ENCODE results near the gene PIP4K2C.

The PIP4K2C gene

DNA sequence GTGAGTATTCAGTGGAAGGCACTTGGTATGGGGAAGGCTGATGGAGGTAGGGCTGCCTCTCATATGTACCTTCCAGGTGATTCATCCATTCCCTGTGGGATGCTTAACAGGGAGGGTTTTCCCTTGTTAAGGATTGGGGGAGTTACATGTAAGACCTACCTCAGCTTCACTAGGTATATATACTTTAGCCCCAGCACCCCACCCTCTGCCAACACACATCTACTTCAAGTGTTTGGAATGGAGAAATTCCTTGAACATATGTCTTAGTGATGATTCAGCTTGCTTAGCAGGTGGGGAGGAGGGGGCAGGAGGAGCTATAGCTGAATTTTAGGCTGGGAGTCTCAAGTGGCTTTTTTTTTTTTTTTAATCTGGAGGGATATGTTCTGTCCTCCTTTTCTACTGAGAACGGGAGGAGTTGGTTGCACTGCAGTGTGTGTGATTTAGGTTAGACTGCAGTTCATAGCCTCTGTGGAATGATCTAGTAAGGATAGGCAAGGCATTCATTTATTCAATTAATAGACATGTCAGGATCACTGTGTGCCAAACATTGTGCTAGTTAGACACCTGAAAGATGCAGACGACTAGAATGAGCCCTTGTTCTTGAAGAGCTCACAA is 1.7 kb downstream of the PIP4K2C start:
- CTCF ChIA-PET, result interaction anchor here (0.9 to 2.5 kb wide), 3 partner anchors 10 to 30 kb away, joined by 3 to 16 read pairs (median 4); no protein-coding TSS in a partner anchor
- no peak for DNase-seq (ENCODE audit: extremely low spot score)
- POLR2A ChIA-PET, result interaction anchor here (1.2 to 4.8 kb wide), 2 partner anchors 20 to 152 kb away, joined by 3 to 41 read pairs; partner anchors contain the start of genes ARHGEF25 and TSPAN31
- TF ChIP-seq SP1 (IDR thresholded peaks at IDR 0.05), result no peak
- no peak for TF ChIP-seq ZNF384 (IDR thresholded peaks at IDR 0.05)
- no peak for TF ChIP-seq SUZ12 (IDR thresholded peaks at IDR 0.05)
- no peak for TF ChIP-seq FOXK2 (IDR thresholded peaks at IDR 0.05)
- no peak for TF ChIP-seq ARNT (IDR thresholded peaks at IDR 0.05)
- TF ChIP-seq, protein P1, sequence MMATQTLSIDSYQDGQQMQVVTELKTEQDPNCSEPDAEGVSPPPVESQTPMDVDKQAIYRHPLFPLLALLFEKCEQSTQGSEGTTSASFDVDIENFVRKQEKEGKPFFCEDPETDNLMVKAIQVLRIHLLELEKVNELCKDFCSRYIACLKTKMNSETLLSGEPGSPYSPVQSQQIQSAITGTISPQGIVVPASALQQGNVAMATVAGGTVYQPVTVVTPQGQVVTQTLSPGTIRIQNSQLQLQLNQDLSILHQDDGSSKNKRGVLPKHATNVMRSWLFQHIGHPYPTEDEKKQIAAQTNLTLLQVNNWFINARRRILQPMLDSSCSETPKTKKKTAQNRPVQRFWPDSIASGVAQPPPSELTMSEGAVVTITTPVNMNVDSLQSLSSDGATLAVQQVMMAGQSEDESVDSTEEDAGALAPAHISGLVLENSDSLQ (IDR thresholded peaks at IDR 0.05), result no peak
- no peak for TF ChIP-seq FOXM1 (IDR thresholded peaks at IDR 0.05; ENCODE audit: borderline replicate concordance)
- no peak for TF ChIP-seq TARDBP (IDR thresholded peaks at IDR 0.05)
- no peak for TF ChIP-seq BHLHE40 (IDR thresholded peaks at IDR 0.05; ENCODE audit: borderline replicate concordance)
- no peak for TF ChIP-seq NFRKB (IDR thresholded peaks at IDR 0.05)
- TF ChIP-seq ELF4 (IDR thresholded peaks at IDR 0.05), result no peak
- TF ChIP-seq CTBP1 (IDR thresholded peaks at IDR 0.05; ENCODE audit: borderline replicate concordance), result no peak
- TF ChIP-seq HDGF (IDR thresholded peaks at IDR 0.05; ENCODE audit: borderline replicate concordance), result no peak
- no peak for TF ChIP-seq FOXA1 (IDR thresholded peaks at IDR 0.05)
- no peak for TF ChIP-seq L3MBTL2 (conservative IDR thresholded peaks at IDR 0.05)
- TF ChIP-seq LEF1 (IDR thresholded peaks at IDR 0.05; ENCODE audit: borderline replicate concordance), result no peak

DNA sequence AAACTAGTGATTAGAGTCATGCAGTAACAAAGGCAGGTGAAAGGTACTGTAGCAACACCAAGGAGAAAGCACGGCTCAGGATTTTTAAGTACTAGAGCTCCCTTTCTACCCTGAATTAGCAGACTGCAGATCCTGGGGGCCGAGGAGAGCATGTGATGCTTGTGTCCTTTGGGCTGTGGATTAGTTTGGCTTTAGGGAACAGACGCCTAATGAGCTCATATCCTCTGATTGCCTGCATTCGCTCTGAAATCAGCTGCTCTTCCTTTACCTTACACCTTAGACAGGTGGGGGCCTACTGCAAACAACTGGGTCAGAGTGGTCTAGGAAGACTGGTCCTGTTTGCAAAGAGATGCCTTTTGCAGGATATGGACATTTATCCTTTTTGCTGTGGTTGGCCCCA is 2.2 kb downstream of the PIP4K2C start:
- DNase-seq (ENCODE audit: extremely low spot score), result no peak
- POLR2A ChIA-PET, result interaction anchor here (4.8 kb wide), 1 partner anchor 20 kb away, joined by 41 read pairs; the partner anchor contains the start of gene ARHGEF25
- TF ChIP-seq FOXK2 (IDR thresholded peaks at IDR 0.05), result no peak
- no peak for TF ChIP-seq SUZ12 (IDR thresholded peaks at IDR 0.05)
- TF ChIP-seq BHLHE40 (IDR thresholded peaks at IDR 0.05; ENCODE audit: borderline replicate concordance), result no peak
- no peak for TF ChIP-seq FOXM1 (IDR thresholded peaks at IDR 0.05; ENCODE audit: borderline replicate concordance)
- TF ChIP-seq ZNF384 (IDR thresholded peaks at IDR 0.05), result no peak
- TF ChIP-seq SP1 (IDR thresholded peaks at IDR 0.05), result no peak
- no peak for TF ChIP-seq LEF1 (IDR thresholded peaks at IDR 0.05; ENCODE audit: borderline replicate concordance)
- TF ChIP-seq, protein P1 (IDR thresholded peaks at IDR 0.05), result no peak
- CTCF ChIA-PET, result interaction anchor here (0.9 to 2.5 kb wide), 3 partner anchors 10 to 29 kb away, joined by 3 to 16 read pairs (median 4); no protein-coding TSS in a partner anchor

DNA sequence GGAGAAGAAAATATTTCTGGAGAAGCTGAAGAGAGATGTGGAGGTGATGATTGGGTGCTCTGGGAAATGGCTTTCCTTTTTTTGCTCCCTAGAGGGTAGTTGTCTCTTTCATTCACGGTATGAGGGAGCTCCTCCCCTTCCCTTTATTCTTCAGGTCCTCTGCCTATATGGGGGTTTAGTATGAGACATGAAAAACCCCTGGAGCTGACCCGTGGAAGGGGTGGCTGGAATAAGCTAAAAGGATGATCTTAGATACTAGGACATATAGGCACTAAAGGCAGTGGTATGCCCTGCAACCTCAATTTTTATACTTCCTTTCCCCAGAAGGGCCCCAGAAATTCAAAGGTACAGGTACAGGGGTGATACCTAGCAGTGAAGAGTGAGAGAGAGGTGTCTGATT is 9.4 kb downstream of the PIP4K2C start:
- no peak for DNase-seq (ENCODE audit: extremely low spot score)
- ChIA-PET POLR2A (interaction anchor here (1.3 to 2.0 kb wide), 2 partner anchors 9 to 11 kb away, joined by 4 to 12 read pairs; partner anchors contain the start of genes ARHGEF25 and PIP4K2C), CTCF (interaction anchor here (1.0 to 2.0 kb wide), 2 partner anchors 17 to 22 kb away, joined by 3 to 10 read pairs; no protein-coding TSS in a partner anchor)
- TF ChIP-seq HDGF (IDR thresholded peaks at IDR 0.05; ENCODE audit: borderline replicate concordance) (no peak), ELF4 (IDR thresholded peaks at IDR 0.05) (no peak), NFRKB (IDR thresholded peaks at IDR 0.05) (no peak), LEF1 (IDR thresholded peaks at IDR 0.05; ENCODE audit: borderline replicate concordance) (no peak), FOXM1 (IDR thresholded peaks at IDR 0.05; ENCODE audit: borderline replicate concordance) (no peak), ARNT (IDR thresholded peaks at IDR 0.05) (no peak), SUZ12 (IDR thresholded peaks at IDR 0.05) (no peak), L3MBTL2 (conservative IDR thresholded peaks at IDR 0.05) (no peak), ZNF384 (IDR thresholded peaks at IDR 0.05) (no peak), SP1 (IDR thresholded peaks at IDR 0.05) (no peak), CTBP1 (IDR thresholded peaks at IDR 0.05; ENCODE audit: borderline replicate concordance) (no peak), TARDBP (IDR thresholded peaks at IDR 0.05) (no peak), BHLHE40 (IDR thresholded peaks at IDR 0.05; ENCODE audit: borderline replicate concordance) (no peak), FOXA1 (IDR thresholded peaks at IDR 0.05) (no peak), FOXK2 (IDR thresholded peaks at IDR 0.05) (no peak)
- TF ChIP-seq, protein P1 (IDR thresholded peaks at IDR 0.05), result no peak

DNA sequence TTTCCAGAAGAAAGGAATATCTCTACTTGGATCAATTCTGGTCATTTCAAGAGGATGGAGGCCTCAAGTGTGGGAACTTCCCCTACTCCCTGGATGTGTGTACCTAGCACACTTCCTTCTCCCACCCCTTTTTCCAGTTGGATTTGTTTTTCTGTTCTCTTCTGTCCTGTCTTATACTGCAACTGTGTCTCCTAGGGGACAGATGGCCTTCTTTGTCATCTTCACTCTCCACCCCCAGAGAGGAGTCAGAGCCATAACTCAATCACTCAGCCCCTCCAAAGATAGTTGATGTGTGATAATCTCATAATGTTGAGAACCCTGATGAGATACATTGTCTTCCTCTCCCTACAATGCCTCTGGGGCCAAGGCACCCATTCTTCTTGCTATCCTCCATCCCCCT is 11.6 kb downstream of the PIP4K2C start:
- CTCF ChIA-PET, result no interaction called here
- no peak for DNase-seq (ENCODE audit: extremely low spot score)
- POLR2A ChIA-PET, result interaction anchor here (0.6 kb wide), 1 partner anchor 9 kb away, joined by 3 read pairs; the partner anchor contains the start of gene ARHGEF25
- TF ChIP-seq NFRKB (IDR thresholded peaks at IDR 0.05) (no peak), HDGF (IDR thresholded peaks at IDR 0.05; ENCODE audit: borderline replicate concordance) (no peak), SP1 (IDR thresholded peaks at IDR 0.05) (no peak), CTBP1 (IDR thresholded peaks at IDR 0.05; ENCODE audit: borderline replicate concordance) (no peak), LEF1 (IDR thresholded peaks at IDR 0.05; ENCODE audit: borderline replicate concordance) (no peak), FOXK2 (IDR thresholded peaks at IDR 0.05) (no peak), BHLHE40 (IDR thresholded peaks at IDR 0.05; ENCODE audit: borderline replicate concordance) (no peak), ELF4 (IDR thresholded peaks at IDR 0.05) (no peak), SUZ12 (IDR thresholded peaks at IDR 0.05) (no peak), FOXA1 (IDR thresholded peaks at IDR 0.05) (no peak), L3MBTL2 (conservative IDR thresholded peaks at IDR 0.05) (no peak), TARDBP (IDR thresholded peaks at IDR 0.05) (no peak), ARNT (IDR thresholded peaks at IDR 0.05) (no peak), FOXM1 (IDR thresholded peaks at IDR 0.05; ENCODE audit: borderline replicate concordance) (no peak)
- TF ChIP-seq, protein P1 (IDR thresholded peaks at IDR 0.05), result no peak

DNA sequence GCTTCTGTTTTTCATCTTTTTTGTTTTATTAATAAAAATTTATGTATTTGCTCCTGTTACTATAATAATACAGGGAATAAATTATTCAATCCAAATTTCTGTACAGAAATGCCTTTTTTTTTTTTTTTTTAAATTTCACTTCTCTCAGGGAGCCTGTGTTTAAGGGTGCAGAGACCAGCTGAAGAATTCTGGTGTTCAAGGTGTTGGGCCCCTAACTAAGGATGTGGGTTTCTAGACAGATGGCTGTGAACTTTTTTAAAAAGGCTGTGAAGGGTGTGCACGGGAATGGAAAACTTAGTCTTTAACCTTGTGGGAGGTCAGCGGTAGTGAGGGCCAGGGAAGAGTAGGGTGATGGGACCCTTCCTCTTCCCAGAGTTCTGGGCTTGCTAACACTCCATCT is 12.3 kb downstream of the PIP4K2C start:
- TF ChIP-seq, protein P1 (IDR thresholded peaks at IDR 0.05), result no peak
- TF ChIP-seq L3MBTL2 (conservative IDR thresholded peaks at IDR 0.05) (no peak), ZNF384 (IDR thresholded peaks at IDR 0.05) (no peak), TARDBP (IDR thresholded peaks at IDR 0.05) (no peak), ARNT (IDR thresholded peaks at IDR 0.05) (no peak), HDGF (IDR thresholded peaks at IDR 0.05; ENCODE audit: borderline replicate concordance) (no peak), BHLHE40 (IDR thresholded peaks at IDR 0.05; ENCODE audit: borderline replicate concordance) (no peak), CTBP1 (IDR thresholded peaks at IDR 0.05; ENCODE audit: borderline replicate concordance) (no peak), ELF4 (IDR thresholded peaks at IDR 0.05) (no peak)
- ChIA-PET POLR2A (no interaction called here), CTCF (no interaction called here)
- no peak for DNase-seq (ENCODE audit: extremely low spot score)

Data from HEK293T (cell line).